Astrocyte (in vitro differentiated cells and primary cell): ENCODE measurements around the gene LACTB.

Source experiments
- CTCF ChIP-seq: IDR thresholded peaks from 2 replicates; pipeline ENCODE4 v1.5.1; 2011; ENCODE audit warnings: low read depth, mild to moderate bottlenecking, inconsistent platforms, low read length, moderate library complexity; ENCODE audit not compliant: insufficient read depth
- EZH2 ChIP-seq: IDR thresholded peaks from 2 replicates; pipeline ENCODE4 v1.6.1; 2012; ENCODE audit warnings: mild to moderate bottlenecking, low read length, inconsistent platforms; ENCODE audit not compliant: insufficient read depth

- TF ChIP-seq CTCF (no peak), EZH2 (no peak)
These were observed 27.1 kb upstream of the LACTB start for GRCh38 chr15:63094495-63094931.
